Type B pancreatic cell (in vitro differentiated cells): Measurements from ENCODE around the gene RADX. TPM values are rescaled to one million over a fixed set of nuclear protein-coding genes. Genes with fewer than 3 reads are reported as not detected.

ENCODE experiments used
- DNase-seq: peaks from one replicate; pipeline ENCODE4 v3.0.0; 2021; ENCODE audit warnings: mixed read lengths; ENCODE audit not compliant: unreplicated experiment; ENCODE audit errors: extremely low spot score
- H3K27ac Mint-ChIP-seq: 2 replicates; pipeline ENCODE4 v1.8.0; 2021; ENCODE audit warnings: mild to moderate bottlenecking, mixed read lengths
- H3K27me3 Mint-ChIP-seq: 2 replicates; pipeline ENCODE4 v1.8.0; 2021; ENCODE audit warnings: mixed read lengths
- H3K36me3 Mint-ChIP-seq: 2 replicates; pipeline ENCODE4 v1.8.0; 2021; ENCODE audit warnings: mixed read lengths
- H3K4me1 Mint-ChIP-seq: one replicate; pipeline ENCODE4 v1.8.0; 2021; ENCODE audit warnings: mixed read lengths; ENCODE audit not compliant: unreplicated experiment
- H3K4me3 Mint-ChIP-seq: 2 replicates; pipeline ENCODE4 v1.8.0; 2021; ENCODE audit warnings: mild to moderate bottlenecking, mixed read lengths
- H3K9me3 Mint-ChIP-seq: 2 replicates; pipeline ENCODE4 v1.8.0; 2021; ENCODE audit warnings: mixed read lengths
- CTCF ChIP-seq: fragments of 200-600 bp; sonication (generic); conservative IDR thresholded peaks from 2 replicates; pipeline ENCODE4 v1.5.0; 2021; ENCODE audit warnings: antibody characterized with exemption, mild to moderate bottlenecking
- total RNA-seq: library from RNA; stranded (reverse); gene quantifications from 2 replicates; pipeline ENCODE4 v1.2.1, GENCODE V29; 2021; ENCODE audit warnings: low replicate concordance

Gene RADX
- total RNA-seq, 1 donor from 2014 or later = 7.2 TPM

GRCh38 chrX:106588801-106589200 is 23.0 kb upstream of the RADX start:
- no peaks in the 10 kb centered on the region for H3K36me3 Mint-ChIP-seq
- no peak overlapping the region for H3K4me3 Mint-ChIP-seq
- H3K27ac Mint-ChIP-seq = no peak overlapping the region
- TF ChIP-seq CTCF = no peak
- no peaks in the 10 kb centered on the region for H3K9me3 Mint-ChIP-seq
- no peaks in the 10 kb centered on the region for H3K4me1 Mint-ChIP-seq
- no peaks in the 10 kb centered on the region for H3K27me3 Mint-ChIP-seq
- DNase-seq = no peak

GRCh38 chrX:106599411-106599810 is 12.4 kb upstream of the RADX start:
- Mint-ChIP-seq H3K9me3 (no peaks in the 10 kb centered on the region), H3K4me1 (no peaks in the 10 kb centered on the region), H3K36me3 (no peaks in the 10 kb centered on the region), H3K4me3 (no peak overlapping the region), H3K27me3 (no peaks in the 10 kb centered on the region), H3K27ac (no peak overlapping the region)
- no peak for DNase-seq
- no peak for TF ChIP-seq CTCF

- no peak for TF ChIP-seq CTCF
- no peaks in the 10 kb centered on the region for H3K9me3 Mint-ChIP-seq
- DNase-seq = no peak
- no peak overlapping the region for H3K27ac Mint-ChIP-seq
- H3K36me3 Mint-ChIP-seq = no peaks in the 10 kb centered on the region
- H3K4me1 Mint-ChIP-seq = no peaks in the 10 kb centered on the region
- no peak overlapping the region for H3K4me3 Mint-ChIP-seq
- peaks cover 12% of the 10 kb centered on the region for H3K27me3 Mint-ChIP-seq
These were observed 5.2 kb upstream of the RADX start for GRCh38 chrX:106606571-106606970.

GRCh38 chrX:106608016-106608415 is 3.8 kb upstream of the RADX start:
- no peaks in the 10 kb centered on the region for H3K9me3 Mint-ChIP-seq
- H3K27ac Mint-ChIP-seq = no peak overlapping the region
- no peak for DNase-seq
- no peak overlapping the region for H3K4me3 Mint-ChIP-seq
- no peak for TF ChIP-seq CTCF
- H3K27me3 Mint-ChIP-seq = peaks cover 20% of the 10 kb centered on the region
- no peaks in the 10 kb centered on the region for H3K4me1 Mint-ChIP-seq
- H3K36me3 Mint-ChIP-seq = no peaks in the 10 kb centered on the region

GRCh38 chrX:106611317-106611678 is 480 bp upstream of the RADX start:
- H3K36me3 Mint-ChIP-seq = no peaks in the 10 kb centered on the region
- no peaks in the 10 kb centered on the region for H3K9me3 Mint-ChIP-seq
- TF ChIP-seq CTCF = no peak
- peaks cover 26% of the 10 kb centered on the region for H3K27me3 Mint-ChIP-seq
- no peak for DNase-seq
- peak overlapping the region; percentile 92 for H3K4me3 Mint-ChIP-seq
- peaks cover 4% of the 10 kb centered on the region for H3K4me1 Mint-ChIP-seq
- H3K27ac Mint-ChIP-seq = peak overlapping the region; percentile 79

GRCh38 chrX:106612393-106612763 is 600 bp downstream of the RADX start:
- Mint-ChIP-seq H3K27me3 (peaks cover 26% of the 10 kb centered on the region), H3K36me3 (no peaks in the 10 kb centered on the region), H3K9me3 (no peaks in the 10 kb centered on the region), H3K27ac (peak overlapping the region; percentile 21), H3K4me3 (peak overlapping the region; percentile 92), H3K4me1 (peaks cover 4% of the 10 kb centered on the region)
- DNase-seq = no peak
- no peak for TF ChIP-seq CTCF
